HCT116 (cell line): ENCODE results near the gene PIP4K2C.

ENCODE experiments used
- CTCF ChIP-seq, 3 experiments: fragments of 200-600 bp in 1 of 3; sonication (generic) in 1 of 3; IDR thresholded peaks in 2 of 3; conservative IDR thresholded peaks in 1 of 3; 2 replicates each; pipeline ENCODE4 v1.5.1; 2012 to 2017; ENCODE audit warnings: low read depth in 2 of 3, low read length in 2 of 3, antibody characterized with exemption in 1 of 3, borderline replicate concordance in 1 of 3, control low read depth in 1 of 3, mild to moderate bottlenecking in 1 of 3, mixed read lengths in 1 of 3, mixed run types in 1 of 3, moderate library complexity in 1 of 3; ENCODE audit not compliant: insufficient read depth in 1 of 3
- MAX ChIP-seq: IDR thresholded peaks from 2 replicates; pipeline ENCODE4 v1.6.1; 2012
- POLR2A ChIP-seq: IDR thresholded peaks from 2 replicates; pipeline ENCODE4 v1.7.0; 2011; ENCODE audit warnings: borderline replicate concordance; ENCODE audit not compliant: insufficient read depth, insufficient read length; ENCODE audit errors: extremely low read depth
- SP1 ChIP-seq: IDR thresholded peaks from 2 replicates; pipeline ENCODE4 v1.6.1; 2012; ENCODE audit warnings: low read depth

- no peak for TF ChIP-seq CTCF (IDR thresholded peaks at IDR 0.05 in 2 of 3, conservative IDR thresholded peaks at IDR 0.05 in 1 of 3; ENCODE audit: borderline replicate concordance in 1 of 3, insufficient read depth in 1 of 3, low read depth in 2 of 3, low read length in 2 of 3)
- no peak for TF ChIP-seq MAX
- no peak for TF ChIP-seq SP1
- no peak for TF ChIP-seq POLR2A
Measured at GRCh38 chr12:57592551-57593165, 1.7 kb downstream of the PIP4K2C start.
